Upper lobe of right lung (tissue), 1 donor: ENCODE results near the gene SH3YL1. TPM values are rescaled to one million over a fixed set of nuclear protein-coding genes. Genes with fewer than 3 reads are reported as not detected.

Source experiments
- ATAC-seq: fragments of 200-7000 bp; cut with Tn5 transposase; one replicate; pipeline ENCODE4 v1.9.1; 2020; ENCODE audit warnings: mild to moderate bottlenecking, moderate library complexity
- DNase-seq: peaks from one replicate; pipeline ENCODE4 v3.0.0-alpha.2; 2020
- H3K27ac ChIP-seq: fragments of 200-600 bp; one replicate; pipeline ENCODE4 v1.8.0; 2022
- H3K27me3 ChIP-seq: fragments of 200-600 bp; one replicate; pipeline ENCODE4 v1.8.0; 2022; ENCODE audit warnings: mild to moderate bottlenecking
- H3K36me3 ChIP-seq: fragments of 200-600 bp; one replicate; pipeline ENCODE4 v1.8.0; 2022
- H3K4me1 ChIP-seq: fragments of 200-600 bp; one replicate; pipeline ENCODE4 v1.8.0; 2022
- H3K4me3 ChIP-seq: fragments of 200-600 bp; one replicate; pipeline ENCODE4 v1.8.0; 2022; ENCODE audit warnings: mild to moderate bottlenecking
- H3K9me3 ChIP-seq: fragments of 200-600 bp; one replicate; pipeline ENCODE4 v1.8.0; 2022
- CTCF ChIP-seq: fragments of 200-600 bp; IDR thresholded peaks from one replicate; pipeline ENCODE4 v1.8.0; 2022; ENCODE audit warnings: antibody characterized with exemption
- intact Hi-C: fragments of 100-400 bp; cut with DNase I; formaldehyde crosslinking; loops from one replicate; pipeline ENCODE4 v1.11.0; 2022
- total RNA-seq: library from RNA; stranded (reverse); fragmentation: NEBNext Ultra II Directional; extraction: Animal tissue kit (Norgen Biotek cat#: 25700); gene quantifications from one replicate; pipeline ENCODE4 v1.2.1, GENCODE V29; 2021
- donor health status: DM: no; HTN: yes; CAD: no; lungs with severe emphysema.

SH3YL1 gene
- total RNA-seq, 1 donor from 2014 or later: 48.3 TPM

- Histone ChIP-seq H3K36me3 (no peaks in the 10 kb centered on the region), H3K4me3 (no peak overlapping the region), H3K27me3 (no peaks in the 10 kb centered on the region), H3K27ac (no peak overlapping the region), H3K4me1 (no peaks in the 10 kb centered on the region), H3K9me3 (no peaks in the 10 kb centered on the region)
- intact Hi-C loops: no loop called here
- ATAC-seq (peak; percentile 22), DNase-seq (no peak)
- no peak for TF ChIP-seq CTCF
Measured at GRCh38 chr2:191311-192190, 72.3 kb downstream of the SH3YL1 start.

GRCh38 chr2:187825-188224, 76.0 kb downstream of the SH3YL1 start:
- DNase-seq (no peak), ATAC-seq (no peak)
- intact Hi-C loops: no loop called here
- H3K9me3 ChIP-seq: no peaks in the 10 kb centered on the region
- H3K36me3 ChIP-seq: no peaks in the 10 kb centered on the region
- H3K4me1 ChIP-seq: no peaks in the 10 kb centered on the region
- no peak overlapping the region for H3K27ac ChIP-seq
- no peak for TF ChIP-seq CTCF
- no peak overlapping the region for H3K4me3 ChIP-seq
- no peaks in the 10 kb centered on the region for H3K27me3 ChIP-seq

GRCh38 chr2:185221-185620, 78.6 kb downstream of the SH3YL1 start:
- Histone ChIP-seq H3K4me1 (no peaks in the 10 kb centered on the region), H3K27me3 (no peaks in the 10 kb centered on the region), H3K4me3 (no peak overlapping the region), H3K9me3 (no peaks in the 10 kb centered on the region), H3K27ac (no peak overlapping the region), H3K36me3 (no peaks in the 10 kb centered on the region)
- ATAC-seq: no peak
- no peak for TF ChIP-seq CTCF
- intact Hi-C loops: no loop called here
- DNase-seq: no peak

- ATAC-seq (no peak), DNase-seq (no peak)
- Histone ChIP-seq H3K27me3 (no peaks in the 10 kb centered on the region), H3K4me3 (no peak overlapping the region), H3K36me3 (no peaks in the 10 kb centered on the region), H3K4me1 (no peaks in the 10 kb centered on the region), H3K27ac (no peak overlapping the region), H3K9me3 (no peaks in the 10 kb centered on the region)
- intact Hi-C loops: no loop called here
- TF ChIP-seq CTCF: no peak
Measured at GRCh38 chr2:184695-185094, 79.1 kb downstream of the SH3YL1 start.

DNA sequence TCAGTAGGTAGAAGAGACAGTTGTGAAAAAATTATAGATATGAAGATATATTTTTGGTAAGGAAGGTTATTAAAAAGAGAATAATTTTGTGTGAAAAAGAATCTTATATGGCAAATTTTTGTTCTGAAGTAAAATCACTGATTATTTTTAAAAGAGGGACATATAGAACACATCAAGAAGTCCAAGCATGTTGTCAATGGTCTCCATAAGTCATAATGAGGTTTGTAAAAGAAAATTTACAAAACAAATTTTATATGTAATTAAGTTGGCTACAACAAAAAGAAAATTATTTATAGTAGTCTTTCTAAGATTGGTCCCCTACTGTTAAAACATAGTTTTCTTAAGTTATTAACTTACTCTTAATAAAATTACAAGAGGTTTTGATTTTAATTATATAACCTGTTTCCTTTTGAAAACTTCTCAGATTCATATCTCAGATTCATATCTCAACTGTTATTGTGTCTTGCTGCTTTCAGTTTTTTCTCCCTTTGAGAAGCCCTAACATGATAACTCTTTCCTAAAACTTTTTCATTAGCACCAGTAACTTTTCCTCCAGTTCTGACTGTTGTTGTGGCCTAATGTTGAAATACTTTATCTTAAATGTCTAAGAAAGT, 81.2 kb downstream of the SH3YL1 start:
- ATAC-seq (no peak), DNase-seq (no peak)
- Histone ChIP-seq H3K36me3 (no peaks in the 10 kb centered on the region), H3K9me3 (no peaks in the 10 kb centered on the region), H3K4me1 (no peaks in the 10 kb centered on the region), H3K4me3 (no peak overlapping the region), H3K27ac (no peak overlapping the region), H3K27me3 (no peaks in the 10 kb centered on the region)
- no peak for TF ChIP-seq CTCF
- intact Hi-C loops: no loop called here
